Activated CD8-positive, alpha-beta memory T cell treated with anti-CD3 and anti-CD28 coated beads for 48 hours (primary cell): ENCODE data around the gene BBOF1.
"Not testable (repeated sequence)": the region's sequence is repeated elsewhere in the genome, so short reads cannot be mapped to it uniquely, and the experiment has no call there.

Source experiments
- DNase-seq, 3 experiments: peaks; one replicate each; pipeline ENCODE4 v3.0.0-alpha.2; 2020; ENCODE audit warnings: low read depth in 2 of 3, low spot score in 2 of 3

BBOF1 gene

GRCh38 chr14:74085828-74086227 is 66.7 kb downstream of the BBOF1 start:
- no peak for DNase-seq

GRCh38 chr14:74089251-74090020 is 70.3 kb downstream of the BBOF1 start:
- DNase-seq = no peak

- DNase-seq = no peak
Measured at GRCh38 chr14:74105381-74105780, 86.2 kb downstream of the BBOF1 start.

- no peak for DNase-seq
Measured at GRCh38 chr14:74109369-74109768, 90.2 kb downstream of the BBOF1 start.

GRCh38 chr14:74111395-74112216 is 92.5 kb downstream of the BBOF1 start:
- DNase-seq = not testable (repeated sequence)
